HEK293T (cell line): ENCODE data around the gene TECR.

ENCODE experiments used
- CTCF ChIA-PET: fragments of 350-600 bp; formaldehyde crosslinking; extraction: SDS; loops from one replicate; lab custom pipeline; 2021; ENCODE audit warnings: antibody characterized with exemption, inconsistent platforms; lab: Yijun Ruan, JAX
- POLR2A ChIA-PET: fragments of 350-600 bp; formaldehyde crosslinking; extraction: SDS; loops from one replicate; lab custom pipeline; 2020; ENCODE audit warnings: antibody characterized with exemption, inconsistent platforms; lab: Yijun Ruan, JAX
- DNase-seq: peaks from one replicate; pipeline ENCODE4 v3.0.0; 2012; ENCODE audit warnings: mixed read lengths; ENCODE audit errors: extremely low spot score
- ARNT ChIP-seq: fragments of 450-650 bp; IDR thresholded peaks from 2 replicates; pipeline ENCODE4 v1.6.1; 2017; ENCODE audit warnings: mild to moderate bottlenecking
- BHLHE40 ChIP-seq: fragments of 450-650 bp; IDR thresholded peaks from 2 replicates; pipeline ENCODE4 v1.6.1; 2016; ENCODE audit warnings: mild to moderate bottlenecking, moderate library complexity, borderline replicate concordance
- CTBP1 ChIP-seq: fragments of 450-650 bp; IDR thresholded peaks from 2 replicates; pipeline ENCODE4 v1.6.1; 2016; ENCODE audit warnings: borderline replicate concordance
- ELF4 ChIP-seq: fragments of 450-650 bp; IDR thresholded peaks from 2 replicates; pipeline ENCODE4 v1.6.1; 2017; ENCODE audit warnings: antibody characterized with exemption
- FOXA1 ChIP-seq: fragments of 450-650 bp; IDR thresholded peaks from 2 replicates; pipeline ENCODE4 v1.6.1; 2016; ENCODE audit warnings: mild to moderate bottlenecking
- FOXK2 ChIP-seq: fragments of 450-650 bp; IDR thresholded peaks from 2 replicates; pipeline ENCODE4 v1.6.1; 2016; ENCODE audit warnings: mild to moderate bottlenecking
- FOXM1 ChIP-seq: fragments of 450-650 bp; IDR thresholded peaks from 2 replicates; pipeline ENCODE4 v1.6.1; 2017; ENCODE audit warnings: mild to moderate bottlenecking, borderline replicate concordance
- HDGF ChIP-seq: fragments of 450-650 bp; IDR thresholded peaks from 2 replicates; pipeline ENCODE4 v1.6.1; 2017; ENCODE audit warnings: antibody characterized with exemption, borderline replicate concordance
- L3MBTL2 ChIP-seq: fragments of 450-650 bp; conservative IDR thresholded peaks from 2 replicates; pipeline ENCODE4 v1.6.1; 2016; ENCODE audit warnings: mild to moderate bottlenecking
- LEF1 ChIP-seq: fragments of 450-650 bp; IDR thresholded peaks from 2 replicates; pipeline ENCODE4 v1.6.1; 2017; ENCODE audit warnings: mild to moderate bottlenecking, borderline replicate concordance
- NFRKB ChIP-seq: fragments of 450-650 bp; IDR thresholded peaks from 2 replicates; pipeline ENCODE4 v1.6.1; 2016; ENCODE audit warnings: mild to moderate bottlenecking, moderate library complexity
- SP1 ChIP-seq: fragments of 450-650 bp; IDR thresholded peaks from 2 replicates; pipeline ENCODE4 v1.6.1; 2017
- SUZ12 ChIP-seq: fragments of 450-650 bp; IDR thresholded peaks from 2 replicates; pipeline ENCODE4 v1.6.1; 2016; ENCODE audit warnings: mild to moderate bottlenecking
- TARDBP ChIP-seq: fragments of 450-650 bp; IDR thresholded peaks from 2 replicates; pipeline ENCODE4 v1.6.1; 2016
- ZNF384 ChIP-seq: fragments of 450-650 bp; IDR thresholded peaks from 2 replicates; pipeline ENCODE4 v1.6.1; 2016
- TF ChIP-seq, protein P1 (sequence below): fragments of 450-650 bp; IDR thresholded peaks from 2 replicates; pipeline ENCODE4 v1.6.1; 2016

The TECR gene

DNA sequence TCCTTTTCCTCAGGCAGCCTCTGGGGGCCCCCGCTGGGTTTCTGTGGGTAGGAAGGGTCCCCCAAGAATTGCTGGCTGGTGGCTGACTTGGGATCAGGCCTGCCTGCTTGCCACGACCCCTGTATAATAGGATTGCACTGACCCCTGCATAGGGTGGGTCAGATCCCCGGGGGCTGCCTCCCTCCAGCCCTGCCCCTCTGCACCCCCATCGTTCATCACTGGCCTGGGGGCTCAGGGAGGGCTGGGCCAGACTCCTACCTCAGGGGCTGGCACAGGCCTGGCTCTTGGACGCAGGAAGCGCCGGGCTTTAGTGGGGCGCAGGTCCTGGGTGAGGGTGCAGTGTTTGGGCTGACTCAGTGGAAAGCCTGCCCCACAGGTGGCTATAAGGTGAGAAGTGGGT, 31.9 kb downstream of the TECR start:
- no peak for DNase-seq
- ChIA-PET POLR2A (no interaction called here), CTCF (no interaction called here)
- no peak for TF ChIP-seq CTBP1
- no peak for TF ChIP-seq NFRKB
- no peak for TF ChIP-seq ELF4
- no peak for TF ChIP-seq ZNF384
- no peak for TF ChIP-seq SUZ12
- TF ChIP-seq SP1, result no peak
- no peak for TF ChIP-seq LEF1
- no peak for TF ChIP-seq HDGF
- TF ChIP-seq TARDBP, result no peak
- TF ChIP-seq ARNT, result no peak
- no peak for TF ChIP-seq L3MBTL2
- TF ChIP-seq FOXM1, result no peak
- no peak for TF ChIP-seq BHLHE40
- no peak for TF ChIP-seq FOXK2
- no peak for TF ChIP-seq FOXA1
- TF ChIP-seq, protein P1, sequence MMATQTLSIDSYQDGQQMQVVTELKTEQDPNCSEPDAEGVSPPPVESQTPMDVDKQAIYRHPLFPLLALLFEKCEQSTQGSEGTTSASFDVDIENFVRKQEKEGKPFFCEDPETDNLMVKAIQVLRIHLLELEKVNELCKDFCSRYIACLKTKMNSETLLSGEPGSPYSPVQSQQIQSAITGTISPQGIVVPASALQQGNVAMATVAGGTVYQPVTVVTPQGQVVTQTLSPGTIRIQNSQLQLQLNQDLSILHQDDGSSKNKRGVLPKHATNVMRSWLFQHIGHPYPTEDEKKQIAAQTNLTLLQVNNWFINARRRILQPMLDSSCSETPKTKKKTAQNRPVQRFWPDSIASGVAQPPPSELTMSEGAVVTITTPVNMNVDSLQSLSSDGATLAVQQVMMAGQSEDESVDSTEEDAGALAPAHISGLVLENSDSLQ, result no peak

DNA sequence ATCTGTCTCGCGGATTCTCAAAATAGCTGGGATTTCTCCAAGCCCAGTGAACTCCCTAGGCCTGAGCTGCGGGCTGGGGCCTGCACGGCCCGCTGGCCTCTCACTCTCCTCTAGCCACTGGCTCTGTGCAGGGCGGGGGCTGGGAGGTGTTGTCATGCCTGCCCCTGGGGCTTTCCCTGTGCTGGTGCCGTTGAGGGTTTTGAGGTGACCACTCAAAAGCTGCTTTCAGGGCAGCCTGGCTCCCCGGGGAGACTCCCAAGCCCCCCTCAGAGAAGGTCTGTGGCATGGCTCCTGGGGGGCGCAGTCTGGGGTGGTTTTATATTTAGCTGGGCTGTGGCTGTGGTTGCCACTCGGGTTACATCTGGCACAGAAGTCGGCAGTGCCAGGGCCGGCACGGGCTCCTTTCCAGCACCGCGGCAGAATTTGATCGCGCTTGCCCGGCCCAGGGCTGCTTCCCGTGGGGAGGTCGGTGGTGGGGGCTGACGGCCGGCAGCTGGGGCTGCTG, 32.5 kb downstream of the TECR start:
- no peak for TF ChIP-seq ZNF384
- no peak for TF ChIP-seq HDGF
- no peak for TF ChIP-seq SUZ12
- TF ChIP-seq LEF1, result no peak
- no peak for TF ChIP-seq FOXA1
- TF ChIP-seq SP1, result no peak
- TF ChIP-seq, protein P1, result no peak
- TF ChIP-seq FOXM1, result no peak
- no peak for TF ChIP-seq L3MBTL2
- no peak for TF ChIP-seq ARNT
- no peak for TF ChIP-seq NFRKB
- no peak for TF ChIP-seq FOXK2
- no peak for TF ChIP-seq CTBP1
- TF ChIP-seq BHLHE40, result no peak
- TF ChIP-seq ELF4, result no peak
- TF ChIP-seq TARDBP, result no peak
- CTCF ChIA-PET, result interaction anchor here (0.6 kb wide), 1 partner anchor 28 kb away, joined by 3 read pairs; no protein-coding TSS in a partner anchor
- DNase-seq, result no peak
- POLR2A ChIA-PET, result interaction anchor here (1.1 kb wide), 1 partner anchor 10 kb away, joined by 3 read pairs; the partner anchor contains the start of gene NDUFB7

DNA sequence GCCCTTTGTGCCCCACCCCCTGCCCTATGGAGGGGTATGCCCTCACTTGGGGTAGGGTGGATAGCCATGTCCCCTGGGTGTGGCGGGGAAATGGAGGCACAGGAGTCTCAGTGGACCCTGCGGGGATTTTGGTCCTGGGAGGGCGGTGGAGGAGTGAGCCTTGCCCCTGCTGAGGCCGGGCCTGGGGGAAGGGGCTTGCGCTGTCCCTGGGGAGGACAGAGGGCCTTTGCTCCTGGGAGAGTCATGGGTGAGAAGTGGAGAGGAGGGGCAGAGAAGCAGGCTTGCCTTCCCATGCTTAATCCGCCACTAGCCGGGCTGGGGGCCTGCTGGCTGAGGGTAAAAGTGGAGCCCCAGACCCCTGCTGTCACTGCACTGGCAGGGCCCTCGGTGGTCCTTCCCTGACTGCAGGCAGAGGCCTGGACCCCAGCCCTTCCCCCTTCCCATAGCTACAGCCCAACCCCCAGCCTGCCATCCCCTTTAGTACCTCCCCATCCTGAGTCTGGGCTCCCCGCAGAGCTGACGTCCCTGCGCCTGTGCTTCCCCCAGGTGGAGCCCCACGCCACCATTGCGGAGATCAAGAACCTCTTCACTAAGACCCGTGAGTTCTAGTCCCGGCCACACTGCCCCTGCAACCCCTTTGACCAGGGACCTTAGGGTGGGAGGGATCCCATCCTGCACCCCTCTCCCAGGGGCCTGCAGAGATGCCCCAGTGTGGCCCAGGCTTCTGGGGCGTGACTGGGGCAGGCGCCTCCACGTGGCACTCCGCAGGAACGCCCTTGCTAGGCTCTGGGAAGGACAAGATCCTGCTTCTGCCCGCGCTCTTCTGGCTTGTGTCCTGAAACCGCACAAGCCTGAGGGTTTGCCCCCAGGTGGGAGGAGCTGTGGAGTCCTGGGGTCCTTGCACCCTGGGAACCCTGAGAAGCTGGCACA, 33.5 kb downstream of the TECR start:
- DNase-seq, result no peak
- ChIA-PET CTCF (interaction anchor here (0.6 to 0.8 kb wide), 2 partner anchors 9 to 29 kb away, joined by 3 read pairs; partner anchors contain the start of gene NDUFB7), POLR2A (interaction anchor here (1.1 kb wide), 1 partner anchor 9 kb away, joined by 3 read pairs; the partner anchor contains the start of gene NDUFB7)
- no peak for TF ChIP-seq CTBP1
- TF ChIP-seq L3MBTL2, result no peak
- no peak for TF ChIP-seq NFRKB
- TF ChIP-seq HDGF, result no peak
- TF ChIP-seq, protein P1, result no peak
- TF ChIP-seq ARNT, result no peak
- no peak for TF ChIP-seq BHLHE40
- TF ChIP-seq SUZ12, result no peak
- no peak for TF ChIP-seq TARDBP
- no peak for TF ChIP-seq LEF1
- TF ChIP-seq SP1, result no peak
- no peak for TF ChIP-seq ZNF384
- no peak for TF ChIP-seq ELF4
- TF ChIP-seq FOXA1, result no peak
- no peak for TF ChIP-seq FOXK2
- TF ChIP-seq FOXM1, result no peak

DNA sequence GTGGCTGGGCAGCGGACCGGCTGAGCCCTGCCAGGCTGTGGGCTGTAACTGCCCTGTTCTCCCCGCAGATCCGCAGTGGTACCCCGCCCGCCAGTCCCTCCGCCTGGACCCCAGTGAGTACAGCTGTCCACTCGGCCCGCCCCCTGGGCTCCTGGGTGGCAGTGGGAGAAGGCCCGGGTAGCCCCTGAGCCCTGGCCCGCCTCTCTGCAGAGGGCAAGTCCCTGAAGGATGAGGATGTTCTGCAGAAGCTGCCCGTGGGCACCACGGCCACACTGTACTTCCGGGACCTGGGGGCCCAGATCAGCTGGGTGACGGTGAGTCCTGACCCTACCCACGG, 34.2 kb downstream of the TECR start:
- POLR2A ChIA-PET, result no interaction called here

More for the DNA sequence above, 34.2 kb downstream of the TECR start:
- CTCF ChIA-PET, result no interaction called here
- no peak for DNase-seq
- no peak for TF ChIP-seq BHLHE40
- TF ChIP-seq TARDBP, result no peak
- TF ChIP-seq ELF4, result no peak
- no peak for TF ChIP-seq ARNT
- TF ChIP-seq FOXM1, result no peak
- TF ChIP-seq SUZ12, result no peak
- no peak for TF ChIP-seq HDGF
- no peak for TF ChIP-seq FOXK2
- TF ChIP-seq, protein P1, result no peak
- TF ChIP-seq ZNF384, result no peak
- TF ChIP-seq L3MBTL2, result no peak
- no peak for TF ChIP-seq NFRKB
- TF ChIP-seq CTBP1, result no peak
